H1 (cell line): Measurements from ENCODE around the gene NMNAT3. TPM values are rescaled to one million over a fixed set of nuclear protein-coding genes. Genes with fewer than 3 reads are reported as not detected.

Source experiments
- CTCF ChIA-PET: fragments of 300-600 bp; sonication (Branson Sonifier 250); formaldehyde crosslinking; loops from one replicate; lab custom pipeline; 2021; ENCODE audit not compliant: partially characterized antibody; lab: Charles Lee
- POLR2A ChIA-PET: fragments of 300-600 bp; sonication (Branson Sonifier 250); formaldehyde crosslinking; loops from one replicate; lab custom pipeline; 2021; ENCODE audit warnings: inconsistent platforms; ENCODE audit not compliant: partially characterized antibody; lab: Charles Lee
- DNase-seq, 2 experiments: peaks; one replicate each; pipeline versions ENCODE4 v3.0.0 to v3.0.0-alpha.2; 2010 to 2022; ENCODE audit warnings: low spot score in 2 of 2, low read depth in 1 of 2, mixed read lengths in 1 of 2
- FAIRE-seq: peaks from 2 replicates; lab custom pipeline; 2011; peaks lifted over from hg19 to GRCh38; lab: Jason Lieb, UNC
- H2AFZ ChIP-seq: 2 replicates; pipeline ENCODE4 v1.8.1; 2012; ENCODE audit warnings: low read length, inconsistent platforms
- H2AK5ac ChIP-seq: 2 replicates; pipeline ENCODE4 v1.6.1; 2013; ENCODE audit warnings: low read depth, low read length
- H2BK120ac ChIP-seq: replicated peaks from 2 replicates; pipeline ENCODE3; 2013; ENCODE audit warnings: low read depth, low read length, inconsistent platforms
- H2BK12ac ChIP-seq: 2 replicates; pipeline ENCODE4 v1.6.1; 2013; ENCODE audit warnings: low read depth, low read length
- H2BK15ac ChIP-seq: 2 replicates; pipeline ENCODE4 v1.6.1; 2013; ENCODE audit warnings: low read length
- H2BK20ac ChIP-seq: 2 replicates; pipeline ENCODE4 v1.6.1; 2013; ENCODE audit warnings: low read length
- H2BK5ac ChIP-seq: 2 replicates; pipeline ENCODE4 v1.6.1; 2013; ENCODE audit warnings: low read depth, low read length
- H3K14ac ChIP-seq: 2 replicates; pipeline ENCODE4 v1.6.1; 2013; ENCODE audit warnings: inconsistent platforms; ENCODE audit not compliant: insufficient read length
- H3K18ac ChIP-seq: 2 replicates; pipeline ENCODE4 v1.6.1; 2013; ENCODE audit warnings: low read length; ENCODE audit errors: extremely low read depth
- H3K23ac ChIP-seq: 2 replicates; pipeline ENCODE4 v1.6.1; 2013; ENCODE audit warnings: inconsistent platforms; ENCODE audit not compliant: insufficient read length
- H3K23me2 ChIP-seq: 2 replicates; pipeline ENCODE4 v1.6.1; 2013; ENCODE audit warnings: low read depth, low read length
- H3K27ac ChIP-seq: 2 replicates; pipeline ENCODE4 v1.6.1; 2011; ENCODE audit warnings: low read depth, low read length, inconsistent platforms
- H3K27me3 ChIP-seq, 4 experiments: replicated peaks in 1 of 4; 1 replicate in 1 of 4; 2 replicates in 3 of 4; pipeline versions ENCODE4 v1.6.1 to v1.8.1; 2011 to 2013; ENCODE audit warnings: low read length in 3 of 4, mild to moderate bottlenecking in 3 of 4, inconsistent platforms in 2 of 4, mixed read lengths in 2 of 4, moderate library complexity in 1 of 4; ENCODE audit not compliant: control insufficient read depth in 3 of 4, insufficient read depth in 3 of 4; ENCODE audit errors: extremely low read depth in 1 of 4
- H3K36me3 ChIP-seq, 4 experiments: 2 replicates each; pipeline versions ENCODE4 v1.6.1 to v1.8.1; 2011 to 2013; ENCODE audit warnings: mild to moderate bottlenecking in 4 of 4, low read length in 3 of 4, moderate library complexity in 2 of 4, control low read depth in 1 of 4, inconsistent platforms in 1 of 4; ENCODE audit not compliant: insufficient read depth in 4 of 4, control insufficient read depth in 2 of 4
- H3K4ac ChIP-seq: replicated peaks from 2 replicates; pipeline ENCODE3; 2013; ENCODE audit warnings: low read length, low read depth, mixed read lengths, inconsistent platforms; ENCODE audit not compliant: insufficient read length
- H3K4me1 ChIP-seq, 4 experiments: replicated peaks in 1 of 4; 1 replicate in 1 of 4; 2 replicates in 3 of 4; pipeline versions ENCODE4 v1.6.1 to v1.8.1; 2011 to 2013; ENCODE audit warnings: low read length in 3 of 4, inconsistent platforms in 2 of 4, mixed read lengths in 1 of 4; ENCODE audit not compliant: insufficient read depth in 4 of 4, control insufficient read depth in 3 of 4
- H3K4me2 ChIP-seq, 2 experiments: 2 replicates each; pipeline versions ENCODE4 v1.6.1 to v1.8.1; 2011 to 2013; ENCODE audit warnings: low read depth in 2 of 2, low read length in 2 of 2, control low read depth in 1 of 2, inconsistent platforms in 1 of 2, mild to moderate bottlenecking in 1 of 2; ENCODE audit not compliant: insufficient read depth in 1 of 2
- H3K4me3 ChIP-seq, 4 experiments: fragments of 200-600, 300-600 bp in 1 of 4; sonication (generic), shearing (Covaris generic), sonication (Bioruptor Twin) in 1 of 4; 2 replicates each; pipeline versions ENCODE4 v1.5.1 to v1.8.1; 2011 to 2016; ENCODE audit warnings: low read length in 4 of 4, low read depth in 3 of 4, control low read depth in 2 of 4, inconsistent platforms in 2 of 4, mild to moderate bottlenecking in 2 of 4, mixed read lengths in 1 of 4, moderate library complexity in 1 of 4; ENCODE audit not compliant: insufficient read depth in 2 of 4; ENCODE audit errors: extremely low read depth in 1 of 4
- H3K56ac ChIP-seq: replicated peaks from 2 replicates; pipeline ENCODE3; 2013; ENCODE audit warnings: low read depth, mild to moderate bottlenecking, mixed read lengths, low read length, inconsistent platforms; ENCODE audit not compliant: insufficient read length
- H3K79me1 ChIP-seq: 2 replicates; pipeline ENCODE4 v1.6.1; 2013; ENCODE audit warnings: low read depth, low read length, control low read depth
- H3K79me2 ChIP-seq, 2 experiments: 2 replicates each; pipeline versions ENCODE4 v1.6.1 to v1.8.1; 2012 to 2013; ENCODE audit warnings: low read length in 2 of 2, mild to moderate bottlenecking in 2 of 2, inconsistent platforms in 1 of 2; ENCODE audit not compliant: insufficient read depth in 2 of 2, control insufficient read depth in 1 of 2
- H3K9ac ChIP-seq, 4 experiments: replicated peaks in 1 of 4; 1 replicate in 1 of 4; 2 replicates in 3 of 4; pipeline versions ENCODE4 v1.6.1 to v1.8.1; 2011 to 2013; ENCODE audit warnings: low read depth in 3 of 4, low read length in 3 of 4, control low read depth in 2 of 4, mild to moderate bottlenecking in 2 of 4, moderate library complexity in 2 of 4, inconsistent platforms in 1 of 4; ENCODE audit errors: extremely low read depth in 1 of 4
- H3K9me3 ChIP-seq, 2 experiments: 2 replicates each; pipeline versions ENCODE4 v1.6.1 to v1.8.1; 2012 to 2013; ENCODE audit warnings: mild to moderate bottlenecking in 2 of 2, moderate library complexity in 2 of 2, control low read depth in 1 of 2, inconsistent platforms in 1 of 2, low read depth in 1 of 2, low read length in 1 of 2, mixed read lengths in 1 of 2; ENCODE audit not compliant: insufficient read depth in 2 of 2
- H4K20me1 ChIP-seq, 2 experiments: replicated peaks in 1 of 2; 2 replicates each; pipeline versions ENCODE3 to v1.8.1; 2011 to 2013; ENCODE audit warnings: inconsistent platforms in 2 of 2, low read length in 2 of 2, mild to moderate bottlenecking in 1 of 2; ENCODE audit not compliant: insufficient read depth in 2 of 2, control insufficient read depth in 1 of 2
- H4K5ac ChIP-seq: 2 replicates; pipeline ENCODE4 v1.6.1; 2013; ENCODE audit warnings: low read length, low read depth, mixed read lengths, inconsistent platforms; ENCODE audit not compliant: insufficient read length
- H4K8ac ChIP-seq: 2 replicates; pipeline ENCODE4 v1.8.0; 2013; ENCODE audit warnings: mild to moderate bottlenecking, moderate library complexity, low read length, inconsistent platforms; ENCODE audit not compliant: insufficient read depth; ENCODE audit errors: extremely low read depth
- H4K91ac ChIP-seq: replicated peaks from 2 replicates; pipeline ENCODE3; 2013; ENCODE audit warnings: low read length, mixed read lengths, inconsistent platforms; ENCODE audit not compliant: insufficient read length
- ATF3 ChIP-seq: IDR thresholded peaks from 2 replicates; pipeline ENCODE4 v1.6.1; 2011; ENCODE audit warnings: low read depth, mild to moderate bottlenecking, low read length; ENCODE audit not compliant: insufficient read depth
- CEBPB ChIP-seq: IDR thresholded peaks from 2 replicates; pipeline ENCODE4 v1.6.1; 2012; ENCODE audit warnings: low read depth, low read length
- CHD2 ChIP-seq: IDR thresholded peaks from 2 replicates; pipeline ENCODE4 v1.6.1; 2012; ENCODE audit warnings: low read length, improper control_type of control experiment
- EGR1 ChIP-seq: IDR thresholded peaks from 2 replicates; pipeline ENCODE4 v1.6.1; 2011; ENCODE audit warnings: low read depth, low read length, borderline replicate concordance
- EZH2 ChIP-seq: fragments of 200-600 bp; sonication (generic); IDR thresholded peaks from 2 replicates; pipeline ENCODE4 v1.7.1; 2012; ENCODE audit warnings: low read depth, mild to moderate bottlenecking, moderate library complexity, low read length, inconsistent platforms; ENCODE audit not compliant: severe bottlenecking
- RAD21 ChIP-seq, 2 experiments: IDR thresholded peaks in 1 of 2; conservative IDR thresholded peaks in 1 of 2; 2 replicates each; pipeline ENCODE4 v1.6.1; 2011; ENCODE audit warnings: low read depth in 2 of 2, low read length in 2 of 2, improper control_type of control experiment in 1 of 2, inconsistent platforms in 1 of 2, mild to moderate bottlenecking in 1 of 2, moderate library complexity in 1 of 2
- RBBP5 ChIP-seq: IDR thresholded peaks from 2 replicates; pipeline ENCODE4 v1.7.1; 2012; ENCODE audit warnings: low read depth, mild to moderate bottlenecking, inconsistent platforms, low read length, moderate library complexity, borderline replicate concordance
- RNF2 ChIP-seq: fragments of 200-900, 300-1000 bp; sonication (generic); IDR thresholded peaks from 2 replicates; pipeline ENCODE4 v1.7.1; 2016; ENCODE audit warnings: borderline replicate concordance, low read depth, mild to moderate bottlenecking, antibody characterized with exemption, low read length; ENCODE audit not compliant: poor library complexity, severe bottlenecking; ENCODE audit errors: missing control alignments
- SIN3A ChIP-seq, 2 experiments: IDR thresholded peaks in 1 of 2; conservative IDR thresholded peaks in 1 of 2; 2 replicates each; pipeline ENCODE4 v1.6.1; 2011 to 2012; ENCODE audit warnings: low read length in 2 of 2, improper control_type of control experiment in 1 of 2, low read depth in 1 of 2, mild to moderate bottlenecking in 1 of 2
- SIX5 ChIP-seq: IDR thresholded peaks from 2 replicates; pipeline ENCODE4 v1.6.1; 2011; ENCODE audit warnings: mild to moderate bottlenecking, low read depth, low read length
- TEAD4 ChIP-seq: IDR thresholded peaks from 2 replicates; pipeline ENCODE4 v1.6.1; 2012; ENCODE audit warnings: low read depth, low read length, inconsistent platforms, mixed read lengths
- ZNF274 ChIP-seq: IDR thresholded peaks from 2 replicates; pipeline ENCODE4 v1.7.0; 2012; ENCODE audit warnings: low read length, borderline replicate concordance; ENCODE audit errors: extremely low read depth
- WGBS, 2 experiments: shearing (Covaris generic) in 1 of 2; methylation state at CpG; one replicate each; pipeline versions ENCODE4 v1.1.6 to v1.1.7; 2013 to 2015; ENCODE audit warnings: low lambda C conversion rate in 2 of 2, mixed read lengths in 2 of 2, inconsistent platforms in 1 of 2, low coverage in 1 of 2, missing lambda C conversion rate in 1 of 2; ENCODE audit not compliant: insufficient replicate concordance in 2 of 2, insufficient coverage in 1 of 2, insufficient read length in 1 of 2; ENCODE audit errors: extremely low coverage in 1 of 2, missing lambda C conversion rate in 1 of 2; 5-methylcytosine and 5-hydroxymethylcytosine counted together
- polyA plus RNA-seq, 7 experiments: library from polyadenylated mRNA; depleted of rRNA in 3 of 7; stranded (reverse) in 5 of 7; unstranded in 2 of 7; fragments of >200 nt in 5 of 7; fragments of 200-250 nt in 2 of 7; gene quantifications; 1 replicate in 5 of 7; 2 replicates in 1 of 7; 4 replicates in 1 of 7; pipeline versions ENCODE4 v1.2.1 to v1.2.3, GENCODE V29; 2011 to 2013; ENCODE audit warnings: missing spikeins in 2 of 7, mixed read lengths in 2 of 7
- total RNA-seq: library from RNA; stranded (reverse); fragmentation: NEBNext Ultra II Directional; extraction: Animal tissue kit (Norgen Biotek cat#: 25700); gene quantifications from 2 replicates; pipeline ENCODE4 v1.2.1, GENCODE V29; 2021
- TF ChIP-seq, protein P1 (sequence below): IDR thresholded peaks from 2 replicates; pipeline ENCODE4 v1.6.1; 2012; ENCODE audit warnings: inconsistent platforms

The NMNAT3 gene
- total and polyA plus RNA-seq, 2 of the 8 experiments (the other 6 are each of a cell fraction or from before 2014, with no cell fraction given), result 4.2 to 4.3 TPM

GRCh38 chr3:139671107-139671506 lies 6.7 kb downstream of the NMNAT3 start:
- Histone ChIP-seq H3K4ac (no peak overlapping the region), H3K4me3 (no peak overlapping the region), H3K23me2 (no peaks in the 10 kb centered on the region; the same call in 1 of the 2 replicates), H2AFZ (no peak overlapping the region), H4K8ac (no peak overlapping the region), H3K18ac (no peak overlapping the region), H3K79me2 (no peaks in the 10 kb centered on the region), H2BK20ac (no peak overlapping the region), H2BK15ac (no peak overlapping the region), H3K27me3 (peaks cover 0 to 15% (median 7%) of the 10 kb centered on the region in 4 experiments; a peak in 6 of 7 replicates), H2AK5ac (no peak overlapping the region), H4K5ac (no peak overlapping the region), H3K9ac (no peak overlapping the region), H2BK120ac (no peak overlapping the region), H3K36me3 (no peaks in the 10 kb centered on the region), H3K4me1 (peaks cover 0 to 14% (median 13%) of the 10 kb centered on the region in 4 experiments; a peak in 5 of 7 replicates), H3K14ac (no peak overlapping the region), H3K56ac (no peak overlapping the region), H4K20me1 (no peaks in the 10 kb centered on the region), H3K4me2 (no peak overlapping the region), H4K91ac (no peak overlapping the region), H3K79me1 (no peaks in the 10 kb centered on the region), H3K27ac (no peak overlapping the region), H3K9me3 (no peaks in the 10 kb centered on the region), H2BK12ac (no peak overlapping the region), H2BK5ac (no peak overlapping the region), H3K23ac (no peak overlapping the region)
- DNase-seq (no peak), FAIRE-seq (no peak)
- CTCF ChIA-PET, result no interaction called here
- WGBS, 2 experiments, result 86% methylated on average over 2 of the region's 2 CpGs; no CpG with 5 or more reads in 1 of the 2 experiments
- POLR2A ChIA-PET, result no interaction called here
- TF ChIP-seq SIX5 (no peak), SIN3A (conservative IDR thresholded peaks at IDR 0.05 in 1 of 2, IDR thresholded peaks at IDR 0.05 in 1 of 2; ENCODE audit: low read depth in 1 of 2, low read length in 2 of 2) (no peak), EZH2 (no peak), TEAD4 (no peak), ZNF274 (no peak), RAD21 (IDR thresholded peaks at IDR 0.05 in 1 of 2, conservative IDR thresholded peaks at IDR 0.05 in 1 of 2; ENCODE audit: low read depth in 2 of 2, low read length in 2 of 2) (no peak), RNF2 (no peak), EGR1 (no peak), CEBPB (no peak), ATF3 (no peak), CHD2 (no peak), RBBP5 (no peak)
- TF ChIP-seq, protein P1, sequence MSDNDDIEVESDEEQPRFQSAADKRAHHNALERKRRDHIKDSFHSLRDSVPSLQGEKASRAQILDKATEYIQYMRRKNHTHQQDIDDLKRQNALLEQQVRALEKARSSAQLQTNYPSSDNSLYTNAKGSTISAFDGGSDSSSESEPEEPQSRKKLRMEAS, result no peak
